ENCODE data around the gene POC1B. TPM values are rescaled to one million over a fixed set of nuclear protein-coding genes. Genes with fewer than 3 reads are reported as not detected.
A peak's percentile ranks its signal among the peaks of the same experiment; 100 is the strongest.

Gene POC1B
- total RNA-seq, 1 donor from 2014 or later: 14.9 TPM

GRCh38 chr12:89490922-89491321 is 34.9 kb downstream of the POC1B start:
- no peak for TF ChIP-seq CTCF (conservative IDR thresholded peaks at IDR 0.05; ENCODE audit: low read depth, low read length)
- H3K4me3 ChIP-seq (ENCODE audit: low read depth, low read length): no peak overlapping the region
- no peak for DNase-seq (ENCODE audit: low read depth)

GRCh38 chr12:89486264-89486663 is 39.6 kb downstream of the POC1B start:
- H3K4me3 ChIP-seq (ENCODE audit: low read depth, low read length): no peak overlapping the region
- DNase-seq (ENCODE audit: low read depth): no peak
- no peak for TF ChIP-seq CTCF (conservative IDR thresholded peaks at IDR 0.05; ENCODE audit: low read depth, low read length)

- no peak for TF ChIP-seq CTCF (conservative IDR thresholded peaks at IDR 0.05; ENCODE audit: low read depth, low read length)
- peak; percentile 52 for DNase-seq (ENCODE audit: low read depth)
Observed at GRCh38 chr12:89484470-89484869, 41.4 kb downstream of the POC1B start.

GRCh38 chr12:89481213-89481914 is 44.5 kb downstream of the POC1B start:
- no peak overlapping the region for H3K4me3 ChIP-seq (ENCODE audit: low read depth, low read length)
- TF ChIP-seq CTCF (conservative IDR thresholded peaks at IDR 0.05; ENCODE audit: low read depth, low read length): no peak
- DNase-seq (ENCODE audit: low read depth): no peak

More at GRCh38 chr12:89484470-89484869, 41.4 kb downstream of the POC1B start:
- no peak overlapping the region for H3K4me3 ChIP-seq (ENCODE audit: low read depth, low read length)

- TF ChIP-seq CTCF (conservative IDR thresholded peaks at IDR 0.05; ENCODE audit: low read depth, low read length): no peak
- H3K4me3 ChIP-seq (ENCODE audit: low read depth, low read length): no peak overlapping the region
- DNase-seq (ENCODE audit: low read depth): no peak
Observed at GRCh38 chr12:89479982-89480381, 45.9 kb downstream of the POC1B start.

GRCh38 chr12:89477633-89478279 is 48.1 kb downstream of the POC1B start:
- peak; percentile 4 for TF ChIP-seq CTCF (conservative IDR thresholded peaks at IDR 0.05; ENCODE audit: low read depth, low read length)
- H3K4me3 ChIP-seq (ENCODE audit: low read depth, low read length): no peak overlapping the region
- DNase-seq (ENCODE audit: low read depth): no peak

Measured in epithelial cell of proximal tubule (primary cell).